Mucosa of descending colon (tissue), 3 donors: ENCODE data around the gene SRPK2. TPM values are rescaled to one million over a fixed set of nuclear protein-coding genes. Genes with fewer than 3 reads are reported as not detected.
"Not testable (repeated sequence)": the region's sequence is repeated elsewhere in the genome, so short reads cannot be mapped to it uniquely, and the experiment has no call there.

Experiments used
- ATAC-seq: fragments of 200-7000 bp; cut with Tn5 transposase; one replicate; pipeline ENCODE4 v1.9.1; 2020; ENCODE audit warnings: mild to moderate bottlenecking, moderate library complexity
- DNase-seq, 3 donors: peaks; one replicate each; pipeline ENCODE4 v3.0.0-alpha.2; 2020
- H3K36me3 ChIP-seq: fragments of 200-600 bp; one replicate; pipeline ENCODE4 v1.8.0; 2021; ENCODE audit warnings: low read depth, mild to moderate bottlenecking
- H3K4me1 ChIP-seq: fragments of 200-600 bp; one replicate; pipeline ENCODE4 v1.8.0; 2021; ENCODE audit warnings: low read depth, mild to moderate bottlenecking
- H3K4me3 ChIP-seq: fragments of 200-600 bp; one replicate; pipeline ENCODE4 v1.8.0; 2021; ENCODE audit warnings: mild to moderate bottlenecking
- H3K9me3 ChIP-seq: fragments of 200-600 bp; one replicate; pipeline ENCODE4 v1.8.0; 2021; ENCODE audit warnings: mild to moderate bottlenecking
- intact Hi-C, 2 donors: fragments of 100-400 bp; cut with DNase I in 1 of 2; cut with micrococcal nuclease in 1 of 2; formaldehyde crosslinking; loops; one replicate each; pipeline versions ENCODE4 v1.11.0 to v1.11.1; 2022; cut with DNase I, micrococcal nuclease
- total RNA-seq, 3 donors: library from RNA; stranded (reverse); fragmentation: NEBNext Ultra II Directional in 2 of 3; extraction: Animal tissue kit (Norgen Biotek cat#: 25700) in 2 of 3; gene quantifications; one replicate each; pipeline versions ENCODE4 v1.2.1 to v1.2.4, GENCODE V29; 2021 to 2023
- TF ChIP-seq, protein P1 (sequence below): fragments of 200-600 bp; IDR thresholded peaks from one replicate; pipeline ENCODE4 v1.8.0; 2022; ENCODE audit warnings: antibody characterized with exemption, mild to moderate bottlenecking
- donor health status: DM: no; HTN: no; CAD: no; lungs with moderate emphysema.
- donor health status: DM: no; HTN: no; CAD: no.
- donor health status: DM: no; HTN: yes; CAD: no.

SRPK2 gene
- total RNA-seq, 3 donors from 2014 or later, result 25.7 to 59.2 (median 31.6) TPM

DNA sequence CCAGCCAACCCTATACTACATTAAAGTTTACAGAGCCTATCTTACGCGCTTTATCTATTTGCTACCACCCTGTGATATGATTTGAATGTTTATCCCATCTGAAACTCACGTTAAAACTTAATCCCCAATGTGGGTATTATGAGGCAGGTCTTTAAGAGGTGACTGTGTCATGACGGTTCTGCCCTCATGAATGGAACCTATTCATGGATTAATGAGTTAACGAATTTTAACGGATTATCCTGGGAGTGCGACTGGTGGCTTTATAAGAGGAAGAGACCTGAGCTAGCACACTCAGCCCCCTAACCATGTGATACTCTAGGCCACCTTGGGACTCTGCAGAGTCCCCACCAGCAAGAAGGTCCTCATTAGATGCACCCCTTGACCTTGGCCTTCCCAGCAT, 37.8 kb downstream of the SRPK2 start:
- peaks cover 29% of the 10 kb centered on the region for H3K4me1 ChIP-seq
- TF ChIP-seq, protein P1, sequence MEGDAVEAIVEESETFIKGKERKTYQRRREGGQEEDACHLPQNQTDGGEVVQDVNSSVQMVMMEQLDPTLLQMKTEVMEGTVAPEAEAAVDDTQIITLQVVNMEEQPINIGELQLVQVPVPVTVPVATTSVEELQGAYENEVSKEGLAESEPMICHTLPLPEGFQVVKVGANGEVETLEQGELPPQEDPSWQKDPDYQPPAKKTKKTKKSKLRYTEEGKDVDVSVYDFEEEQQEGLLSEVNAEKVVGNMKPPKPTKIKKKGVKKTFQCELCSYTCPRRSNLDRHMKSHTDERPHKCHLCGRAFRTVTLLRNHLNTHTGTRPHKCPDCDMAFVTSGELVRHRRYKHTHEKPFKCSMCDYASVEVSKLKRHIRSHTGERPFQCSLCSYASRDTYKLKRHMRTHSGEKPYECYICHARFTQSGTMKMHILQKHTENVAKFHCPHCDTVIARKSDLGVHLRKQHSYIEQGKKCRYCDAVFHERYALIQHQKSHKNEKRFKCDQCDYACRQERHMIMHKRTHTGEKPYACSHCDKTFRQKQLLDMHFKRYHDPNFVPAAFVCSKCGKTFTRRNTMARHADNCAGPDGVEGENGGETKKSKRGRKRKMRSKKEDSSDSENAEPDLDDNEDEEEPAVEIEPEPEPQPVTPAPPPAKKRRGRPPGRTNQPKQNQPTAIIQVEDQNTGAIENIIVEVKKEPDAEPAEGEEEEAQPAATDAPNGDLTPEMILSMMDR, result no peak
- ATAC-seq, result no peak
- no peaks in the 10 kb centered on the region for H3K36me3 ChIP-seq
- H3K9me3 ChIP-seq, result no peaks in the 10 kb centered on the region
- intact Hi-C loops, result no loop called here
- DNase-seq, result no peak
- H3K4me3 ChIP-seq, result no peak overlapping the region

DNA sequence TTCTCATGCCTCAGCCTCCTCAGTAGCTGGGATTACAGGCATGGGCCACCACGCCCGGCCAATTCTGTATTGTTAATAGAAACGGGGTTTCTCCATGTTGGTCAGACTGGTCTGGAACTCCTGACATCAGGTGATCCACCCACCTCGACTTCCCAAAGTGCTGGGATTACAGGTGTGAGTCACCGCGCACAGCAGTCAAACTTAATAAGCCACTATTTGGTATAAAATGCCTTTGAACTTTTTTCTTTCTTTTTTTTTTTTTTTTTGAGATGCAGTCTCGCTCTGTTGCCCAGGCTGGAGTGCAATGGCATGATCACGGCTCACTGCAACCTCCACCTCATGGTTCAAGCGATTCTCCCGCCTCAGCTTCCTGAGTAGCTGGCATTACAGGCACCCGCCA, 40.5 kb downstream of the SRPK2 start:
- DNase-seq, H3K4me3 ChIP-seq, intact Hi-C loops, H3K36me3 ChIP-seq, H3K9me3 ChIP-seq, ATAC-seq: not testable (repeated sequence)
- peaks cover 17% of the 10 kb centered on the region for H3K4me1 ChIP-seq

DNA sequence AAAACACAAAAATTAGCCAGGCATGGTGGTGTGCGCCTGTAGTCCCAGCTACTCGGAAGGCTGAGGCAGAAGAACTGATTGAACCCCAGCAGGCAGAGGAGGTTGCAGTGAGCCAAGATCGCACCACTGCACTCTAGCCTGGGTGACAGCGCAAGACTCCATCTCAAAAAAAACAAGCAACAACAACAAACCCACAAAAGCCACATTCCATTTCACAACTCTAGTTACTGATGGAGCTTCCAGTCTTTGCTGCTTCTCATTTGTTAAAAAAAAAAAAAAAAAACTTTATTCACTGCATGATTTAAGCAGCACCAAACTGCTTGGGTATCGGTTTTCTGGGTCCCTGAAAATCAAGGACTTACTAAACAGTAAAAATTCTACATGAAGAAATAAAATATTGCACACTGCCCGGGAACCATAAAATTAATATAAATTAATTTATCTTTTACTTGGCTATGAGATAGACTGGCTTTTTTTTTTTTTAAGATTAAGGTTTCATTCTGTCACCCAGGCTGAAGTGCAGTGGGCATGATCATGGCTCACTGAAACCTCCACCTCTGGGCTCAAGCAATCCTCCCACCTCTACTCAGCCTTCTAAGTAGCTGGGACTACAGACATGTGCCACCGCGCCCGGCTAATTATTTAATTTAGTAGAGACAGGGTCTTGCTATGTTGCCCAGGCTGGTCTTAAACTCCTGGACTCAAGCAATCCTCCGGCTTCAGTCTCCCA, 42.0 kb downstream of the SRPK2 start:
- peak; percentile 34 for ATAC-seq
- DNase-seq, result no peak
- Histone ChIP-seq H3K4me1 (peaks cover 4% of the 10 kb centered on the region), H3K36me3 (no peaks in the 10 kb centered on the region), H3K9me3 (no peaks in the 10 kb centered on the region), H3K4me3 (no peak overlapping the region)
- TF ChIP-seq, protein P1, result no peak
- intact Hi-C loops, result no loop called here

DNA sequence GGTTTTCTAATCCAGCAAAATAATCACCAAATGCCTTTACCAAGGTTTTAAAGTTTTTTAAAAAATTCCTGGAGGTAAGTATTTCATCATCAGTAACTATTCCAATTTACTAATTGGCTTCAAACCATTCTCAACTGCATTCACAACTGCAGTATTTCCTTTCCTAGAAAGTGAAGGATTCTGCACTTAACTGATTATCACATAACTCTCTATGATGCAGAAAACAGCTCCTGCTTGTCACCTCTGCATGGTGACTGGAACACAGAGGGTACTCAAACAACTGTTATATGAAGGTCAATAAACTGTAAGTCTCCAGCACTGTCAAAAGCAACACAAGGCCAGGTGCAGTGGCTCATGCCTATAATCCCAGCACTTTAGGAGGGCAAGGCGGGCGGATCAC, 42.6 kb downstream of the SRPK2 start:
- no peak for ATAC-seq
- TF ChIP-seq, protein P1, result no peak
- intact Hi-C loops, result no loop called here

DNA sequence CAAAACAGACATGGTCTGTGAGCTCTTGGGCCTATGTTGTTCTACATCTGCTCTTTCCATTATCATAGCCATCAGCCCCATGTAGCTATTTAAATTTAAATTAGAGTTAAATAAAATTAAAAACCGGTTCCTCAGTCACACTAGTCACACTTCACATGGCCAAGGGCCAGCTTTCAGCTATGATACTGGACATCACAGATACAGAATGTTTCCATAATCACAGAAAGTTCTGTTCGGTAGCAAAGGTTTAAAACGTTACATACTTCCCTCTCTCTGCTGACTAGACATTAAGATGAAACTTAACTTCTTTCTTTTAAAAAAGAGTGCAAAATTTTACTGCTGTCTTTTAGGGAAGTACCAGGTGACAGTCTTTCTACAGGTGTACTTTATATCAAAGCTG, 43.0 kb downstream of the SRPK2 start:
- peak; percentile 18 for ATAC-seq

More for the DNA sequence above, 42.6 kb downstream of the SRPK2 start:
- DNase-seq, result no peak
- Histone ChIP-seq H3K36me3 (no peaks in the 10 kb centered on the region), H3K9me3 (no peaks in the 10 kb centered on the region), H3K4me3 (no peak overlapping the region), H3K4me1 (peaks cover 4% of the 10 kb centered on the region)

DNA sequence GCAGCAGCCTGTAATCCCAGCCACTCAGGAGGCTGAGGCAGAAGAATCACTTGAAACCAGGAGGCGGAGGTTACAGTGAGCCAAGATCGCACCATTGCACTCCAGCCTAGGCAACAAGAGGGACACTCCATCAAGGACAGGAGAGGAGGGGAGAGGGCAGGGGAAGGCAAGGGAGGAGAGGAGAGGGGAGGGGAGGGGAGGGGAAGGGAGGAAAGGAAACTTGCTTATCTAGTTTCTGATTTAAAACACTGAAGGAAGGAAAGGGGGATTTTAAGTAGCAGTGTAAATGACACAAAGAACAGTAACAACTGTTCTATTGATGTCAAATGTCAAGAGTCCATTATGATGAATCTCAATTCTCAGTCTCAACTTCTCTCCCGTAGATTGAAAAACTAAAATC, 43.7 kb downstream of the SRPK2 start:
- Histone ChIP-seq H3K4me1 (peaks cover 4% of the 10 kb centered on the region), H3K4me3 (no peak overlapping the region), H3K9me3 (no peaks in the 10 kb centered on the region), H3K36me3 (no peaks in the 10 kb centered on the region)
- DNase-seq, result no peak
- no peak for ATAC-seq
- TF ChIP-seq, protein P1, result no peak
- intact Hi-C loops, result no loop called here

More for the DNA sequence above, 43.0 kb downstream of the SRPK2 start:
- TF ChIP-seq, protein P1, result no peak
- Histone ChIP-seq H3K9me3 (no peaks in the 10 kb centered on the region), H3K4me1 (peaks cover 4% of the 10 kb centered on the region), H3K36me3 (no peaks in the 10 kb centered on the region), H3K4me3 (no peak overlapping the region)
- DNase-seq, result no peak
- intact Hi-C loops, result no loop called here
